GM23248 (cell line): ENCODE data around the gene FAM53A.

Experiments
- EZH2 ChIP-seq: fragments of 200-600 bp; sonication (generic); IDR thresholded peaks from 2 replicates; pipeline ENCODE4 v1.6.1; 2018; ENCODE audit warnings: antibody characterized with exemption, mild to moderate bottlenecking; ENCODE audit not compliant: insufficient read depth, poor library complexity, severe bottlenecking
- EZH2phosphoT487 ChIP-seq: fragments of 200-600 bp; sonication (generic); IDR thresholded peaks from 2 replicates; pipeline ENCODE4 v1.6.1; 2018; ENCODE audit warnings: antibody characterized with exemption, moderate library complexity, mild to moderate bottlenecking, low read depth; ENCODE audit not compliant: insufficient read depth

- TF ChIP-seq EZH2 (no peak), EZH2phosphoT487 (no peak)
Measured at GRCh38 chr4:1667273-1667672, 16.8 kb downstream of the FAM53A start.
